ENCODE measurements around the gene ZBTB7C.

Gene ZBTB7C

DNA sequence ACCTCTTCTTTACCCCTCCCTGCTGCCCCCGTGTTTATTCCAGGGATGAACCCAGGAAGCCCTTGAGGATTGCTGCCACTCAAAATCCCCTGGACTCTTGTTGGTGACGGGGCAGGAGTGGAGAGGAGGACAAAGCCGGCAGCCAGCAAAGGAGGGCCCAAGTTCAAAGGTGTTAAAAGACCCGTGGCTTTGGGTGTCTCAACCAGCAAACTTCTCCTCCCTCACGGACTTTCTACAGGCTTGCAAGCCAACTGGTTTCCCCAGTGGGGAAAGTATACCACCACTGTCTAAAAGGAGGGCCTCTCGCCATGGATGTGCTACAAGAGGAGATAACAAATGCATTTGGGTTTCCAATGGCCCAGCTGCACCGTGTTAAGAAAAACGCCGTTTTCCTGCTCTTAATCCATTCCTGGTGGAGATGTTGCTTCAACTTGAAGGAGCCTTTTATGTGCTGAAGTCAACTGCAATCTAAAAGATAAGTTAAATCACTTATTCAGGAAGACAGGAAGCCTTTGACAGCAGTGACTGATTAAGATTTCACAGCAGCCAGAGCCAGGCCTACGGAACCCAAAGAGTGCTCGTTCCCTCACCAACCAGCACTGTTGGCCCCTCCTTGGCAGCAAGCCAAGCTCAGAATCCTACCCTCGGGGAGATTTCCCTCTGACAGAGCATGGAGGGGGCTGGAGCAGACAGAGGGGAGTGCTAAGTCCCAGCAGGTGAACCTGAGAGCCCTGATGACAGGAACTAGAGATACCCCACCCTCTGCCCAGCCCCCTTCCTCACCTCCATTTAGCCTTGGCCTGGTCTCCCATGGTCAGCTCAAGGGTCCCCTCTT, 57.8 kb downstream of the ZBTB7C start:
- no peak for DNase-seq

- no peak for DNase-seq
These were observed 60.4 kb downstream of the ZBTB7C start for GRCh38 chr18:48348739-48349138.

DNA sequence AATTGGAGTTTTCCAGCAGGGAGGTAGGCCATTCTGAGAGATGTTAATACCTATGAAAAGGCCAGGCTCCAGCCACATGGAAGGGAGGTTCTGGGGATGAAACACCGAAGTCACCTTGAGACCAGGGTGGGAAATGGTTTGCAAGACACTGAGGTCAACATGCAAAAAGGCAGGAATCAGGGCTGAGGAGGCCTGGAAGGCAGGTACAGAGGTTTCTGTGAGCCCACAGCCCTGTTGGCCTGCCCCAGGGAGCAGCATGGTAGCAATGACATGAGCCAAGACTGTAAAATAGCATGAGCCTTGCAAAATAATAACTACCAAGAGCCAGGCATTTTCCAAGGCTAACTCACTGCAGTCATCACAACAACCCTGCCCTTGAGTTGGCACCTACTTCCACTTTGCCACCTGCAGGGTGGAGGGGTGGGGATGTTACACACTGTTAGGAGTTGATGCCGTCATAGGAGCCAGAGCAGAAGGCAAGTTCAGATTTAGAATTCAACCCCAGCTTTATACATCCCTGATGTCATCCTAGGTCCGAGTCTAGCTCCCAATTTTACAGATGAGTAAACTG, 61.3 kb downstream of the ZBTB7C start:
- DNase-seq: no peak

DNA sequence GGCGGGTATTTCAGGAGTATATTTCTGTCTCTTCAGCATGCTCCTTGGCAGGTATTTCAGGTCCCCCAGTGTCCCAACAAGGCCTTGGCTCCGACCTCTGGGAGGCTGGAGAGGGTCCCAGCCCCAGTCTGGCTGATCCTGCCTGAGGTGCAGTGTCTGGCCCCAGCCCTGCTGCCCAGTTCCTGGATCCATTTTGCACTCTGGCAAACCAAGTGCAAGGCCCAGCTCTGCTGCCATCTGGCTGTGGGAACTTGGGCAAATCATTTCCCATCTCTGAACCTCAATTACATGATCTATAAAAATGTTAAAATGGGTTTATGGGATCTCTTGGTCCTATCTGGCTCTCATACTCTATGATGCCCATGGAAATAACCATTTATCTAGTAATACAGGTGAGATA, 63.6 kb downstream of the ZBTB7C start:
- peak; percentile 17 for DNase-seq

DNA sequence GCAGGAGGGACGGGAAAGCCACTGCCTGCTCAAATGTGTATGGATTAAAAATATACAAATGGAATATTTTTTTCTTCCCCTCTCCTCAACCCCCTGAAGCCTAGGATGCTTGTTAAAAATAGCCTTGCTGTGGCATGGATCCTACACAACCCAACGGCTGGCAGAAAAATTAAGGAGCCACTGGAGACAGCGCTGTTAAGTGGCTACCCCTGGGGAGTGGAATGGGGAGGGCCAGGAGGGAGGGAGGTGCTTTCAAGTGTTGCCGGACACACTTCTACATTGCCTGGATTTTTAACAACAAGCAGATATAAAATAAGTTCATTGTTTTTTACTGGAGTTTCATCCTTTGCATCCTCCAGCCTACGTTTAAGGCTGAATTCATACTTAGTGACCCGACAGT, 66.6 kb downstream of the ZBTB7C start:
- no peak for DNase-seq

DNA sequence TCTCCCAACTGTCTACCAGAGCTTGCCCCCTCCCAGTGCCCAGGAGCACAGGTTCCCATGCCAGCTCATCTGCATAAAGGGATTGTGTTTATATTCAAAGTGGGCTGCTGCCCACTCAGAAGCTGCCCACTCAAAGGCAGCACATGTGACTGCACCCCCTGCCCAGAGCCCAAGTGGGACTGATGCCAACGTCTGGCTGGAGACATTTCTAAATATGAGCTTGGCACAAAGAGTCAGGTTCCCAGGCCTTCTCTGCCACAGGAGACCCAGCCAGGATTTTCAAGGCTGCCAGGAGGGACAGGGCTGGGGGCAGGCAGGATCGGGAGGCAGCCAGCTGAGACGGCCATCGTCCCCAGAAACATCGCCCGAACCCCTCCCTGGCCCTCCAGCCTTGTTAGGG, 67.1 kb downstream of the ZBTB7C start:
- no peak for DNase-seq

DNA sequence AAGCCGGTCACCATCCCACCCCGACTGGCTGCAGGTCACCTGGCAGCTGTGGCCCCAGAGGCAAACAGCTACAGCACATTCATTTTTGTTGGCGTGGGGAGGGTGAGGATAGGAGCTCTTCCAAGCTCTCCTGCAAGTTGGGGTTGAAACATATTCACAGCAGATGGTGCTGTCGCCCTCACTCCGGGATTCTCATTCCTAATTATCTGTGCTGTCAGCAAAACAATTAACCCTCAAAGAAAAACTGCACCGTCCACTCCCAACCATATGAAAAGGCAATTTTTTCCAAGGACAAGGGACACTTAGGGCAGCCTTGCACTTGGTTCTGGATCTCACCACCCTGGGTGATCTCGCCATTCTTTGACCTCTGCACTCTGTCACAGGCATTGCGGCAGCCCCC, 68.6 kb downstream of the ZBTB7C start:
- no peak for DNase-seq

DNA sequence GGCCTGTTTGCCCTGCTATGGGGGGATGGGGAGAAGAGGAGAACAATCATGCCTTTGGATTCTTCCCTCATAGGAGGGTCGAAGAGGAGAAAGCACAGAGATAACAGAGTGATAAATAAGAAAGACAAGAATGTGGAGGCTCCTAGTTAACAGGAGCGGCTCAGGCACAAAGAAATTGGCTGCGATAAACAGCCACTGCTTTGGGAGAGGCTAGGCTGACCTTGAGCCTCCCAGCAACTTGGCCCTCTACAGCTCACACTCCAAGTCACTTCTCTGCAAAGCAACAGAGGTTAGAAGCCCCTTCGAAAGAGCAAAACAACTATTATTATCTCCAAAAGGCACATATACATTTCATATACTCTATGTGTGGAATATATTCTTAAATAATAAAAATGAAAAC, 69.5 kb downstream of the ZBTB7C start:
- DNase-seq: no peak

- DNase-seq: no peak
These were observed 70.3 kb downstream of the ZBTB7C start for GRCh38 chr18:48338915-48339314.

- DNase-seq: no peak
These were observed 72.1 kb downstream of the ZBTB7C start for GRCh38 chr18:48337053-48337452.

DNA sequence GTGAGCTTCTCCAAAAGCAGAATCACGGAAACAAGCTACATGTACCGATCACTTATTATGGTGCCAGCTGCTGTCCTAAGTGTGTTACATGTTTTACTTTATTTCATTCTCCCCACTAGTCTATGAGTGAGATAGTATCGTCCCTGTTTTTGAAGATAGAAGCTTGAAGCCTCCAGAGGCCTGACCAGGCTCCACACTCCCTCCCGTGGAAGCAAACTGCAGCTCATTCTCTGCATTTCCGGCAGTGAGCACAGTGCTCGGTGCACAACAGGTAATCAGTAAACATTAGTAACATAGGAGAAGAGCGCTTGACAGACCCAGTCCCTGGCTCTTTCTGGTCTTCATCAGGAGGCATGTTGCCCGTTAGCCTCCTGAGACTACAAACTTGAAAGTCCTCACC, 72.9 kb downstream of the ZBTB7C start:
- no peak for DNase-seq

DNA sequence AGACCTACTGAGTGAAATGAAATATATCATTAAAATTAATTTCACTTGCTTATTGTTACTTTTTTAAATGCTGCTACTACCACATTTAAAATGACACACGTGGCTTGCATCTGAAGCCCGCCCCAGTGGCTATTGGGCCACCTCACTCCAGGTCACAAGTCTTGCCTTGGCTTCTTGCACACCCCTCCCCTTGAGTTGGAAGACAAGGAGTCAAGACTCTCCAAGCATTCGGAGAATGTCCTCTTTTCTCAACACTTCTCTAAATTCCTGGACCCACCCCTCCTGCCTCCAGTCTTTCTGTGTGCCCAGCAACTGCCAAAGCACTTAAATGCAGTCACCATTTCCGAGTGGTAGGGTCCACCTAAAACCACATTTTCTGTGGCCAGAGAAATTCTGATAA, 73.4 kb downstream of the ZBTB7C start:
- DNase-seq: no peak

DNA sequence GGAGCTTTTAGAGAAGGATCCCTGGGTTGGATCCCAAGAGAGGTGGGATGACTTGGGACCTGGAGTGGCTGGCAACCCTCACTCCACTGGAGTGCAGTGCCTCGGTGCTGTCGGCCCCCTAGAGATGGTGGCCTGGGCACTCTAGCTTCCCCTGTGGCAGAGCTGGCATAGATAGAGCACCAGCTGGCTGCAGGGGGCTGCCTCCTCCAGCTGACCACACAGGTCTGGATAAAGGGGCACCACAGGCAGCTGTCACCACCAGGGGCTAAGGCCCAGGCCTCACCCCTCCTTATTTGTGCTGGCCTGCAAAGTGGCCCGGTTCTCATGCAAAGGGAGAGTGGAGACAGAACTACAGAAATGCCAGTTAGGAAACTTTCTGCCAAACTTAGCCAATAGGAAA, 74.3 kb downstream of the ZBTB7C start:
- DNase-seq: no peak

GRCh38 chr18:48333563-48333962, 75.6 kb downstream of the ZBTB7C start:
- DNase-seq: no peak

GRCh38 chr18:48330016-48330991, 78.9 kb downstream of the ZBTB7C start:
- DNase-seq: peak; percentile 74

- no peak for DNase-seq
These were observed 80.5 kb downstream of the ZBTB7C start for GRCh38 chr18:48328473-48329210.

- DNase-seq: peak; percentile 47
These were observed 82.1 kb downstream of the ZBTB7C start for GRCh38 chr18:48326901-48327675.

DNA sequence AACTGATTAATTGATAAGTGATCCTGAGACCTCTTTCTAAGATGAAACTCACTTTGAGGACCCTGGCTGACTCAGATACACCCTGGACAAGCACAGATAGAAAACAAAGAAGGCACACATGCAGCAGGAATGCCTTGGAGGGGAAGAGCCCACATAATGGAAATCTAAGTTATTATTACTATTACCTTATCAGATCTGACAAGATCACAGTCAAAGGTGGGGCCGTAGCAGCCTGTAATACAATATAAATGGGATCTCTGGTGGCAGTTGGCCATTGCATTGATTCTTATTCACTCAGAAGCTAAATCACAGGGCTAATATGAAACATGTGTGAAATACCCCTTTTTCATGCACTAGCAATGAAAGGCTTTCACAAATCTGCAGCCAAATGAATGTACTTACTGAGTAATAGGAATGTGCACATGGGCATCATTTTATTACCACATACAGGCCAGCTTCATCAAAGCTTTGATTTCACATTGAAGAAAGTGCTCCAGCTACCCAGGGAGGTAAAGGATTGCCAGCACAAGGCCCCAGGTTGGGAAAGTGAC, 84.0 kb downstream of the ZBTB7C start:
- no peak for DNase-seq

GRCh38 chr18:48324651-48325050, 84.5 kb downstream of the ZBTB7C start:
- no peak for DNase-seq

DNA sequence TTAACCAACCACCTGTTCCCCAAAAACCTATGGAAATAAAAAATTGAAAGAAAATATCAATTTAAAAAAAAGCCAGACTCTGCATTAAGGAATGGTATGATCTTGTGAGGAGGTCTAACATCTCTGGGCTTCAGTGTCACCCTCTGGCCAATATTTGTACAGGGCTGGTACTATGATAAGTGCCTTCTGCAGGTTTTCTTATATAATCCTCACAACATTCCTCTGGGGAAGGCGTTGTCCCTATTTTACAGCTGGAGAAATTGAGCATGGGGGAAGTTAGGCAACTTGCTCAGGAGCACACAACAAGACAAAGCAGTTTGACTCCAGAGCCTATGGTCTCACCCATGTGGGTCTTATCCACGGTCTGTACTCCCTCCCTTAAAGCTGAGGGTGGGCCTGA, 86.0 kb downstream of the ZBTB7C start:
- no peak for DNase-seq

DNA sequence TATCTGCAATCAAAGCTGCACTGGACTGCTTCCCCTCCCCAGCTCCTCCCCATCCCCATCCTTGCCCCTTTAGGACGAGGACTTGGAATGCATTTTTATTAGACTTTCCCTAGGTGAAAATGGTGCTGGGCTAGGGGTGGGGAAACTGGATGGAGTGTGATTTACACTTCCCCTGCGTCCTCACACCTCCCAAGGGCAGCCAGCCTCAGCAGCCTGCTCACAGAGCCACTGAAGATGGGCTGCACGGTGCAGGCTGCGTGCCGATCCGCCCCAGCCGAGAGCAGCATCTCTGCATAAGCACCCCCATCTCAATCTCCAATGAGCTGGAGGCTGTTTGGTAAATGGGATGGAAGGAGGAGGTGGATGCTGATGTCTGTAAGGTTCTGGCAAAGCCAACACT, 87.6 kb downstream of the ZBTB7C start:
- no peak for DNase-seq

DNA sequence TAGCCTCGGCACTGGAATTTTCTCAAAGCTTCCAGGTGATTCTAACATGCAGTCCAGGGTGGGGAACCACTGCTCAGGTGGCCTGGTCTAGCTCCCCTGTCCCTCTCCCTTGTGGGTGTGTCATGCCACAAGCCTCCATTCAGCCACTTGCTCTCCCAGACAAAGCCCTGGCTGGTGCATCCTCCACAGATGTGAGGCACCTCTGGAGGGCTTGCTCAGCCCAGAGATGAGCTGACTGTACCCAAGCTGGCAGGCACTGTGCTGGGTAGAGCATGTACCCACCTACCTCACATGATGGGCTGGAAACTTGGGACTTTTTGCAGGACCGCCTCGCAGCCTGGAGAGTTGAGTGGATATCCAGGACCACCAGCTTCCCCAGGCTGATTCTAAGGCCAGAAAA, 88.1 kb downstream of the ZBTB7C start:
- DNase-seq: no peak
